IPS-NIHi11 (cell line): ENCODE data around the gene NAT10.
A peak's percentile ranks its signal among the peaks of the same experiment; 100 is the strongest.
"Not testable (repeated sequence)": the region's sequence is repeated elsewhere in the genome, so short reads cannot be mapped to it uniquely, and the experiment has no call there.

Experiments used
- DNase-seq: peaks from one replicate; pipeline ENCODE4 v3.0.0; 2012; ENCODE audit warnings: mixed read lengths, low spot score

The NAT10 gene

DNA sequence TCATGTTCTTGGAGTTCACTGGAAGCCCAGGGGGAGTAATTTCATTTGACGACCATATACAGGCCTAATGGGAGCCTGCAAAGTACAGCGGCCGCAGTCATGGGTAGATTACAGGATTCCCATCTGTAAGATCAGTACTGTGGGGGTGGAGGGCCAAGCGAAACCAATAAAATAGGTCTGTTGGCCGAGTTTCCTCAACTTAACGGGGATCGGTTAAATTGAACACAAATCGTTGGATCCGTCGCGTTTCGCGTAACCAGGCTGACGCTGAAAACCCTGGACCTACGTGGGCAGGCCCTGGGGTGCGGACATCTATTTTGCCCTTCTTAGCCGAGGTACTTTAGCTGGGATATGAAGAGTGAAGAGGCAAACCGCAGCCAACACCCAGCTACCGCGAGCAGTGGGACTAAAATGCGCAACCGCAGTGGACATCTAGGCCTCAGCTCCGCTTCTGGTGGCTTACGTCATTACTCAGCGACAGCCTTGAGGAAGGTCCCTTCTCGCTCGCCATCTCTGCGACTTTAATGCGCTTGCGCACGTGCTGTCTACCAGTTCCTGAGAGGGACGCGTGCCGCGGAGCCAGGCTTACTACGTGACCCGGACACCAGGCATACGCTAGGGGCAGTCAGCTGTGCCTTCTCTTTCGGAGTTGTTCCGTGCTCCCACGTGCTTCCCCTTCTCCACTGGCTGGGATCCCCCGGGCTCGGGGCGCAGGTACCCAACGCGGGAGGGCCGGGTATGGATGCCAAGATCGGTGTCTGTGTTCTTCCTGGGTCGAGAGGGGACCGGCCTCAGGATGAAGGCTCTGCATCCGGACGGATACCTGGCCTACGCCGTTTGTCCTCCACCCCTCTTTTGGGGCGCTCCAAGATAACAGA is at the start of gene NAT10:
Gene NAT10 (plus strand): TSS at position 551 of the 878 bp plus-strand sequence. CDS start 2,597 bp downstream, outside the sequence.
- peak; percentile 97 for DNase-seq

DNA sequence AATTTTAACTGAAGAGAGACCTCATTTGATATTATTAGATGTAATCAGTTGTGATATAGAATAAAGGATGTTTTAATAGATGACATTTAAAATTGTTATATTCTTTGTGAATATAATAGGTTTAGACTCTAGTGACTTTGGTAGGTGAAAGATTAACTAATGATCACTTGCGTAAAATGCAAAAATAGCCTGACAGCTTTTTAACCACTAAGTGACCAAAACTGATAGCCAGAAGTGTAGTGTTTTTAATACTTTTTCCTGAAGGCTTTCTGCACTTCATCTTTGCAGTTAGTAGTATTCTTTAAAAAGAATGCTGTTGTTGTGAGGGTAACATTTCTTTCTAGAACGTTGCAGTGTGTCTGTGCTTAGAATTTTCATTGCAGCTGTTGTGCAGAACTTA is 48.8 kb upstream of the NAT10 start:
- no peak for DNase-seq

DNA sequence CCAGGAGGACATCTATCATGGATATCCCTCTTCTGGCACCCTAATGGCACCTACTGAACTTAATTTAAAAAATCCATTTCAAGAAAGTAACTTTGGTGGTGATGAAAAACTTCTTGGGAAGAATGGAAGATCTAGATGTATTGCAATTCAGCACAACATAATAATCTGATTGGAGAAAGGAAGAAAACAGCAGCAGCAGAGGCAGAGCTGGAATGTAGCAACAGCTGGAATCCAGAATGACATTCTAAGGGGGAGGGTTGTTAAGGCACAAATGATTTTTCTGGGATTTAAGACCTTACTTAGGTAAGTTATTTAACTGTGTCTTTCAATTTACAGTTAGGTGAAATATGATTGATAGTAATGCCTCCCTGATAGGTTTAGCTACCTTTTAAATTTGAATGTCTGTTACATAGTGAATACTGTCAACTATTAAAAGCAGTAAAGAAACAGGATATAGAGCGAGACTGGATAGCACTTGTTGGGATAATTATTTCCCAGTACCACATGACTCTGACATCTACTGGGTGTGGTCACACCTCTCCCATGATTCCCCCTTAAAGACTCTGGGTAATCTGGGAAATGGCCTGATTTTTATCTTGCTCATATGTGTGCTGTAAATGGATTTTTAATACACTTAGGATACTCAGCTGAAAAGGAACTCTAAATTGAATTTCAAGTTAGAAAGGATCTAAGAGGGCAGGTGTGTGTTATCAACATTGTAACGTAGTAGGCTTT is 42.2 kb upstream of the NAT10 start:
- DNase-seq = no peak

DNA sequence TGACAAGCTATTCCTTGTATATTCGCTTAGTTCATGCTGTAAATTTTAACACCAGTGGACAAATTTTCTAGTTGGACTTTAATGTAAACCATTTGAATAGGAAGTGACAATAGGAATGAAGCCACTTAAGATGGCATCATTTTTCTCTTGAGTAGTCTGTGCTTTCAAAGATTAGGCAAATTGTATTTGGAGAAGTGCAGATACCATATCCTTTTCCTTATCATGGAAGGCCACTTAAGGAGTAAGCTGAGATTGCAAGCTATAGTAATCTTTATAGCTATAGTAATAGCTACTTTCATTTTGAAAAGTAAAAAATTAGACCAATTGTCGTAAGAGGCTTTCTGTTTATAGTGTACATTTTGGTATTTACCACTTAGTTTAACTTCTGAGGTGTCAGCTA is 41.1 kb upstream of the NAT10 start:
- no peak for DNase-seq

DNA sequence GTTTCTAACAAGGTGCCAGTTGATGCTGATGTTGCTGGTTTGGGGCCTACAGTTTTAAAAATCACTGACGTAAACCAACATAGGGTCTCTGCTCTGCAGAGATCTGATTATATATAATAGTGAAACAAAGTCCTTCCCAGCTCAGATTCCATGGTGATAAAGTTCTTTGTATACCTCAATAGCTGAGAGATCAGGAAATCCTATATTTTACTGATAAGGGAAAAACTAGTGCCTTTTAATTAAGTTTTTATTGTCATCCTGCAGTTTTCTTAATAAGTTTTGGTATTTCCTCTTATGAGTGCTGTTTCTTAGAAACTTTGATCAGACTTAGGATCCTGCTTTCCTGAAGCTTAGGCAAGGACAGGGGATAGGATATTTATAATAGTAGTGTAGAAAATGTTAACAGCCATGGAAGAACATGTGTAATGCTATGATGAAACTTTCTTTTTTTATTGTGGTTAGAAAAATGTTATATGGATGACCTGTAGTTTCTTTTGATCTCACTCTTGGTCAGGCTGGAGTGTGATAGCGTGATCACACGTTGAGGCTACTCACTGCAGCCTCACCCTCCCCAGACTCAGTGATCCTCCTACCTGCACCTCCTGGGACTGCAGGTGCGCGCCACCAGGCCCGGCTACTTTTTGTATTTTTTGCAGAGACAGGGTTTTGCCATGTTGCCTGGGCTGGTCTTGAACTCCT is 39.8 kb upstream of the NAT10 start:
- no peak for DNase-seq

DNA sequence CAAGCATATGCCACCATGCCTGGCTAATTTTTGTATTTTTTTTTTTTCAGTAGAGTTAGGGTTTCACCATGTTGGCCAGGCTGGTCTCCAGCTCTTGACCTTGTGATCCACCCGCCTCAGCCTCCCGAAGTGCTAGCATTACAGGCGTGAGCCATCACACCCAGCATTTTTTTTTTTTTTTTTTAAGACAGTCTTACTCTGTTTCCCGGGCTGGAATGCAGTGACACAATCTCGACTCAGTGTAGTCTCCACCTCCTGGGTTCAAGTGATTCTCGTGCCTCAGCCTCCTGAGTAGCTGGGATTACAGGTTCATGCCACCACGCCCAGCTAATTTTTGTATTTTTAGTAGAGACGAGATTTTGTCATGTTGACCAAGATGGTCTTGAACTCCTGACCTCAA is 38.7 kb upstream of the NAT10 start:
- DNase-seq = not testable (repeated sequence)

DNA sequence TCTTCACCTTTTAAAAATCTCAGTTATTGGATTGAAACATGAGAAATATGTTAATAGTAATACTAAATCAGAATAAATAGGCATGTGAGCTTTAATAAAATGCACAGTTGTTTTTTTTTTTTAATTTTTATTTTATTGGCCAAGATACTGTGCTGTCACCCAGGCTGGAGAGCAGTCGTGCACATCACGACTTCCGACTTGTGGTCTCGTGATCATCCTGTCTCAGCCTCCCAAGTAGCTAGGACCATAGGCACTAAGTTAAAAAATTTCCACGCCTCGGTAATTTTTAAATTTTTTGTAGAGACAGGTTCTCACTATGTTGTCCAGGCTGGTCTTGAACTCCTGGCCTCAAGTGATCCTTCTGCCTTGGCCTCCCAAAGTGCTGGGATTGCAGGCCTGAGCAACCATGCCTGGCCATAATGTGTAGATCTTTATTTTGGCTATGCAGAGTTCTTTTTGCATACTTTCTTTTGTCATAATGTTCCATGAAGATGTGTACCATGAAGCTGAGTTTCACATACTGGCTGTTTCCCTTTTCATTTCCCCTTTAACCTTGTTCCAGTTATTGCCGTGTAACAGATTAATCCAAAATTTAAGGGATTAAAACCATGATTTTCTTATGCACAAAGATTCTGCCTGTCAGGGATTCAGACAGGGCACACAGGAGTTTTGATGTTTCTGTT is 37.9 kb upstream of the NAT10 start:
- DNase-seq = no peak

DNA sequence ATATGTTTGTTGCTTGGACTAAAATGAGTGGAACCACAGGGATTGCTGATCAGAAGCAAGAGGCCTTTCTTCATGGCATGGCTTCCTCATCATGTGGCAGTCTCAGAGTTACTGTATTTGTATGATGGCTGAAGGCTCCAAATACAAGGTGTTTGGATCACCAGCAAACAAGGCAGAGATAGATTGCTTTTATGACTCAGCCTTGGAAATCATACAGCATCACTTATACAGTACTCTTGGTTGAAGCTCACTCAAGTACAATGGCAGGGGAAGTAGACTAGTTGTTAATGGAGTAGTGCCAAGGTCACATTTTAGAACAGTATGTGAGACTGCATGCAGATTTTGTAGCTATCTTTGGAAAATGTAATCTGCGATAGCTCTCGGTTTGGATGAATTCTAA is 37.3 kb upstream of the NAT10 start:
- DNase-seq = no peak

DNA sequence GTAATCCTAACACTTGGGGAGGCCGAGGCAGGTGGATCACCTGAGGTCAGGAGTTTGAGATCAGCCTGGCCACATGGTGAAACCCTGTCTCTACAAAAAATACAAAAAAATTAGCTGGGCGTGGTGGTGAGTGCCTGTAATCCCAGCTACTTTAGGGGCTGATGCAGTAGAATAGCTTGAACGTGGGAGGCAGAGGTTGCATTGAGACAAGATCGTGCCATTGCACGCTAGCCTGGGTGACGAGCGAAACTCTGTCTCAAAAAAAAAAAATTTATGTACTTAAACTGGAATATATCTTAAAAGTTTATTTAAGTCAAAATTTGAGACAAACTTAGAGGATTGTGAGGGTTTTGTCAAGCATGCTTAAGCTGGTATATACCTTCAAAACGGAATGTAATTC is 34.1 kb upstream of the NAT10 start:
- DNase-seq = not testable (repeated sequence)

DNA sequence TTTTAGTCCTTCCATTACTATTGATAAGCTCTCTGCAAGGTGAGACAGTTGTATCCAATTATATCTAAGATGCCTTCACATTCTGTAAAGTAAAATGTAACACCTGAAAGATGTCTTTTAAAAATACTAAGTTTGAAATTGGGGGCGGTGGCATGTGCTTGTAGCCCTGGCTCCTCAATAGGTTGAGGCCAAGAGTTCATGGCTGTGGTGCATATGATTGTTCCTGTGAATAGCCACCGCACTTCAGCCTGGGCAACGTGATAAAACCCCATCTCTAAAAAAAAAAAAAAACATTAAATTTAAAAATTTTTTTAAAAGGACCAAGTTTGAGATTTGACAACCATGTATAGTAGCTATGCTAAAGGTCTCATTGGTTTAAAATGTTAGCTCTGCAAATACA is 33.4 kb upstream of the NAT10 start:
- DNase-seq = no peak

DNA sequence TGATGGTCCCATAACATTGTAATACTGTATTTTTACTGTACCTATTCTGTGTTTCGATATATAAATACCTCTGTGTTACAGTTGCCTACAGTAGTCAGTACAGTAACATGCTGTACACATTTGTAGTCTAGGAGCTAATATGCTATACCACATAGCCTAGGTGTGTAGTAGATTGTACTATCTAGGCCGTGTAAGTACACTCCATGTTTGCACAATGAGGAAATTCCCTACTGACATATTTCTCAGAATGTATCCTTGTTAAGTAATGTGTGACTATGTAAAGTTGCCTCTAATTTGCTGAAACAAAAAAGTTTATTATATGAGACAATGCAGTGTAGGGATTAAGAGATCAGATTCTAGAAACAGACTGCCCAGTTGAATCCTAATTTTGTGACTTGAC is 32.6 kb upstream of the NAT10 start:
- no peak for DNase-seq

DNA sequence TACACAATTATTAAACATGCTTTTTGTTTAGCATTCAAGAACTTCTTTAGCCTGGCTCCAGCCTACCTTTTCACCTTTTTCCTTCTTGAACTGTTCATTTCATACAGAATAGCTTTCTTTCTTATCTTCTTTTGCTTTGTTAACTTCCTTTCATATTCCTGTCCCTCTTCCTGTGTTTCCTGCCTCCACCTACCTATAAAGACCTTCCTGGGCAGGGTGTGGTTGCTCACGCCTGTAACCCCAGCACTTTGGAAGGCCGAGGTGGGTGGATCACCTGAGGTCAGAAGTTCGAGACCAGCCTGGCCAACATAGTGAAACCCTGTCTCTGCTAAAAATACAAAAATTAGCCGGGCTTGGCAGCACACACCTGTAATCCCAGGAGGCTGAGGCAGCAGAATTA is 31.0 kb upstream of the NAT10 start:
- no peak for DNase-seq

DNA sequence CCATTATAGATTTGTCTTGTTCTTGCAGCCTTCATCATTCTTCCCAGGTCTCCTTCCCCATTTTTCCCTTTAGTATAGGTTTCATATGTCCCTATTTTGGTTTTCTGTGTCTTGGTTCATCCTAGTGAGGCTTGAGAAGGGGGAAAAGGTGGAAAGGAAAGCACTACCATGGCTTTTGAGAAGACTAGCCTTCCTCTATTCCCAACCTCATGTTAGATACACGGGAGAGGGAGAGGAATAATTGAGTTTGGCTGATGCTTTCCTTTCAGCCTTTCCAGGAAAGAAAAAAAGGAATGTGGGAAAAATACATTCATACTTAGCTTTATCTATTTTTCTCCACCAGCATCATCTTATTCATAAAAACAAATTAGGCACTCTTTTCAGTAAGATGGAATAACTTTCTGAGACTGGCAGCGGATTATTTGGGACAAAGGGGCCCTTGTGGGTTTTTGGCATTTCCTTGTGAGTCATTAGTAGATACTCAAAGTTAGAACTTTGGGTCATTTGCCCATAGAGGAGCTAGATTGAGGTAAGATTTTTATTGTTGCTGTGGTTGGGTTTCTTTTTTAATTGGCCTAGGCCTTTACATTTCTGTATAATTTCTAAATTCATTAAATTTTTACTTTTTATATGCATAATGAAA is 30.1 kb upstream of the NAT10 start:
- DNase-seq = no peak

DNA sequence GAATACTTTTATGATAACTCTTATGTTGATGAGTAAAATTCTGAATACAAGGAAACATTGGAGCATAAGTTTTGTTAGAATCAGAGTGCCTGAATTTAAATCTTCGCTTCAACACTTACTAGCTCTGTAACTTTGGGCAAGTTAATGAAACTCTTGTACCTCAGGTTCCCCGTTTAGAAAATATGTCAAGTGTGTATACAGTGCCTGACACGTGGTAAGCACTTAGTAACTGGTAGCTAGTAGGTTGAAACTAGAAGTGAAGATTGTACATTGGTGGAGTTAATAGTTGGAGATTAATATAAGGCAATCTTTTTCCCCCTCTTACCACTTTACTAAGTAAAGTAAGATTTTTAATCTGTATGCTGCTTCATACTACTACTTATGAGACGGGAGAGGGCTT is 24.8 kb upstream of the NAT10 start:
- no peak for DNase-seq

DNA sequence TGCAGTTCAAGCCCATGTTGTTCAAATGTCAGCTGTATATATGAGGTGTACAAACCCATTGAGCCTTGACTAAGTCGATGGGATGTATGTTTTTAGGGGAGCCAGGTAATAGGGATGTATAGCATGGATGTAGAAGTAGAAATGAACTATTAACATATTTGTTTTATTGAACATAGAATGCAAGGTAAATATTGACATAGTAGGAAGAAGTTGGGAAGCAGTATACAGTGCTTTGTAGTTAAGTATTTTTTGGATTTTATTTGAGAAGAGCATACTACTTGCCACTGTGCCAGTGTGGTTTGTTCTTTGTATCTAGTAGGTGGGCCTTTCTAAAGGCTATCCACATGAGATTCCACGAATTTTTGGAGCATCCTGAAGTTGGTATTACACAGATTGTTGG is 20.8 kb upstream of the NAT10 start:
- no peak for DNase-seq

DNA sequence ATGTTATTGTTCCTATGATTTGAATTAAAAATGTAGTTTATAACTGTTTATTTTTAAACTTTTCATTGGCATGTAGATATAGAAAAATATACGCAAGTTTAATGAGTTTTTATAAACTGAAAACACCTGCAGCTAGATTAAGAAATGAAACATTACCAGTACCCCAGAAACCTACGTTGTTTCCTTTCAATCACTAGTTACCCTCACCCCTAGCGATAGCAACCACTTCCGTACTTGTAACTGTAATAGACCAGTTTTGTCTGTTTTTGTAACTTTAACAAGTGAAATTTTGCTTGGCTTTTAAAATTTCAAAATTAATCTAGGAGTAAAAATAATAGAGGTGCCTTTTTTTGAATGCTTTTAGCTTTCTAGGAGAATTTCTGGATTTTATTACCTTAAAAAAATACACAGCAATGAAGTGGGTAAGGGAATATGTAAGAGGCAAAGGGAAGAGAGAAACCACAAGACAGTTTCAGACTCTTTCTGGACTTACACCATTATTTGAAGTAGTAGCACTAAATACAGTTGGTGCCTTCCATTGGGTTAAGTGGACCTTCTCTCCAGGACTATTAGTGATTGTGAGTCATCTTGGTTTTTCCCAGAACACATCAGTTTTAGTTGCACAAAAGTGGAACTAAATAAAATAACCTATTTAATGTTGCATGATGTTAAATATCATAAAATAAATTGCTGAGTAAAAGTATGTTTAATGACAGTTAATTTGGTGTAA is 18.7 kb upstream of the NAT10 start:
- DNase-seq = no peak

DNA sequence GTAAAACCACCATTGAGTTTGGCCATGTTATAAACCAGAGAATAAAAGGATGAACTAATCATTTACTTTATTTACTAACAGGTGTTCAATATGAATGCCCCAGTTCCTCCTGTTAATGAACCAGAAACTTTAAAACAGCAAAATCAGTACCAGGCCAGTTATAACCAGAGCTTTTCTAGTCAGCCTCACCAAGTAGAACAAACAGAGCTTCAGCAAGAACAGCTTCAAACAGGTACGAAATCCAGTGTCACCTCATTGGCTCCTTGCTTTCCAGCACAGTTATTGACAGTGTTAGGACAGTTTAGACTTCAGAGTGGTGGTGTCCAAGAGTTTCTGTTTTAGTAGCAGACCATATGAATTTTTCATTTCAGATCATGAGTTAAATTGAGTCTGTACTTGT is 13.6 kb upstream of the NAT10 start:
- no peak for DNase-seq

DNA sequence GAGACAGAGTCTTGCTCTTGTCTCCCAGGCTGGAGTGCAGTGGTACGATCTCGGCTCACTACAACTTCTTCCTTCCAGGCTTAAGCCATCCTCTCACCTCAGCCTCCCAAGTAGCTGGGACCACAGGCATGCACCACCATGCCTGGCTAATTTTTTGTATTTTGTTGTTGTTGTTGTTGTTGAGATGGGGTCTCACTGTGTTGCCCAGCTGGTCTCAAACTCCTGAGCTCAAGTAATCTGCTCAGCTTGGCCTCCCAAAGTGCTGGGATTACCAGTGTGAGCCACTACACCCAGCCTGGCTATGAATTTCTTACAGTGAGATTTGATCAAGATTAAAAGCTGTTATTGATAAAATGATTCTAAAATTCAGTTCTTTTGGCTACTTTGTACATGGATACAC is 10.5 kb upstream of the NAT10 start:
- not testable (repeated sequence) for DNase-seq

DNA sequence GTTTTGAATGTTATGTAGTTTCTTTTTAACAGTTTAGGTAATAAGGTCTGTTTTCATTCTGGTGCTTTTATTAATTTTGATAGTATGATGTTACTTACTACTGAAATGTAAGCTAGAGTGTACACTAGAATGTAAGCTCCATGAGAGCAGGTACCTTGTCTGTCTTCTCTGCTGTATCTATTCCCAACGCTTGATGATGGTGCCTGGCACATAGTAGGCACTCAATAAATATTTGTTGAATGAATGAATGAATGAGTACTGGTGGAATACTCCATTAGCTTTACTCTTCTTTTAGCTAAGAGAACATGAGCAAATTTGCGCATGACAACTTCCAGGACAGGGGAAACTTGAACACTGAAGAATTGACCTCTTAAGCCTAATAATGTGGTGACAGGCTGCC is 6.6 kb upstream of the NAT10 start:
- DNase-seq = no peak

DNA sequence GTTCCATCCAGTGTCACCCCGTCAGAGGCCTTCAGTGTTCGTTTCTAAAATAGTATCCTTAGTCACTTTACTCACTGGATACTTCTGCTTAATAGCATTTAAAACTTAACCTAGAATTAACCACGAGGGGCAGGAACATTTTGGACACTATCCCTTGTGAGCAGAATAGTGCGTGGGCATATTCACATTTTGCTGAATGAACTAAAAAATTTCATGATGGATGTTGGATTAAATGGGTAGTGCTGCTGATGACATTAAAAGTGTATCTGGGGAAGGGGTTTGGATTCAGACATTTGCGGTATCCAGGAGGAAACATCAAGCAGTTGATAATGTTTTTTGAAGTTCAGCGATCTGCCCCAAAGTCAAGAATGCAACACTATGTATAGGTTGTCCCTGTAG is 750 bp upstream of the NAT10 start:
- no peak for DNase-seq

DNA sequence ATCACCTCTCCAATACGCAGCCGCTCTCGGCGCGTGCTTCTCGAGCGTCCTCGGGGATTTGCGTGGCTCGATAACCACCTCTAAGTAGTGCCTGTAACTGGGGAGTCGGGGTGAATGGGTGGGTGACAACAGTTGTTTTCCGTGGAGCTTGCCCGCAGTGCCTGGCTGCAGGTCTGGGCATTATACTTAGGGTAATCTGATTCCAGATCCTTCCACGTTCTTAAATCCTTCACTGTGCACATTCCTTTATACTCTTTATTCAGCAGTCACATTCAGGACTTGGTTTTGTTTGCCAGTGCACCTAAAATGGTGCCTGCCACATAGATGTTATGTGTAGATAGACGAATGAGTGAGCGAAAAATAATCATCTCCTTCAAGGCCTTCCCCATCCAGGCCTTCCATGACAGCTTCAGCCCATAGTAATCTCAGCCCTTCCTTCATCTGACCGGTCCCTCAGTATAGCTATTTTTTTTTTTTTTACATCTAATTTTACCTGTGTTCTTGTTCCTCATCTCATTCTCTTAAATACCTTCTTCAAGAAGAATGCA is 602 bp downstream of the NAT10 start:
- DNase-seq = no peak
